Sigmoid colon (tissue), 7 donors: ENCODE results near the gene IGLON5. TPM values are rescaled to one million over a fixed set of nuclear protein-coding genes. Genes with fewer than 3 reads are reported as not detected.

Experiments
- DNase-seq: peaks from one replicate; pipeline ENCODE4 v3.0.0-alpha.2; 2019
- H3K27ac ChIP-seq, 4 donors: fragments of 200-600 bp; sonication (generic); one replicate each; pipeline ENCODE4 v1.5.1; 2016 to 2019; ENCODE audit warnings: mild to moderate bottlenecking in 1 of 4
- H3K27me3 ChIP-seq, 3 donors: fragments of 200-600 bp; sonication (generic); one replicate each; pipeline ENCODE4 v1.5.1; 2019; ENCODE audit warnings: mild to moderate bottlenecking in 1 of 3
- H3K36me3 ChIP-seq, 4 donors: fragments of 200-600 bp; sonication (generic); one replicate each; pipeline ENCODE4 v1.5.1; 2016 to 2019
- H3K4me1 ChIP-seq, 4 donors: fragments of 200-600 bp; sonication (generic); one replicate each; pipeline ENCODE4 v1.5.1; 2017 to 2019
- H3K4me3 ChIP-seq, 4 donors: fragments of 200-600 bp; sonication (generic); one replicate each; pipeline ENCODE4 v1.5.1; 2017 to 2019; ENCODE audit warnings: mild to moderate bottlenecking in 2 of 4, moderate library complexity in 1 of 4
- H3K9me3 ChIP-seq, 4 donors: fragments of 200-600 bp in 3 of 4; sonication (generic) in 3 of 4; one replicate each; pipeline versions ENCODE4 v1.5.1 to v1.6.1; 2013 to 2019
- EP300 ChIP-seq, 4 donors: sonication (generic); formaldehyde crosslinking; IDR thresholded peaks; one replicate each; pipeline ENCODE4 v1.6.1; 2017; ENCODE audit warnings: antibody characterized with exemption in 4 of 4
- POLR2A ChIP-seq, 2 donors: fragments of 450-650 bp; IDR thresholded peaks; one replicate each; pipeline ENCODE4 v1.6.1; 2016; ENCODE audit warnings: antibody characterized with exemption in 2 of 2, mild to moderate bottlenecking in 2 of 2, moderate library complexity in 2 of 2
- POLR2AphosphoS5 ChIP-seq, 4 donors: sonication (generic); formaldehyde crosslinking; IDR thresholded peaks; one replicate each; pipeline ENCODE4 v1.6.1; 2017; ENCODE audit warnings: antibody characterized with exemption in 4 of 4
- WGBS, 2 donors: extraction: QIAGEN DNeasy Blood & Tissue Kit; methylation state at CpG; one replicate each; pipeline ENCODE4 v1.1.7; 2013; 5-methylcytosine and 5-hydroxymethylcytosine counted together
- intact Hi-C: fragments of 100-400 bp; cut with DNase I; formaldehyde crosslinking; loops from one replicate; pipeline ENCODE4 v1.15.1; 2023
- polyA plus RNA-seq, 3 donors: library from polyadenylated mRNA; stranded (reverse); fragments of 200-250 nt; gene quantifications; one replicate each; pipeline ENCODE4 v1.2.3, GENCODE V29; 2013
- total RNA-seq, 4 donors: library from RNA; depleted of rRNA; stranded (reverse); fragments of >200 nt; gene quantifications; one replicate each; pipeline ENCODE4 v1.1.0, GENCODE V29; 2016
- TF ChIP-seq, protein P1 (sequence below), 4 experiments: fragments of 450-650 bp in 3 of 4; fragments of 200-600 bp in 1 of 4; IDR thresholded peaks; one replicate each; pipeline ENCODE4 v1.5.1; 2016 to 2019; ENCODE audit warnings: antibody characterized with exemption in 4 of 4, mild to moderate bottlenecking in 3 of 4, moderate library complexity in 2 of 4
- donor health status: healthy with polysubstance abuse.
- donor health status: Bipolar disorder and iron deficiency.
- donor health status: healthy.

The IGLON5 gene
- total and polyA plus RNA-seq, 7 donors = 0.26 to 1.4 TPM; not detected in 5

DNA sequence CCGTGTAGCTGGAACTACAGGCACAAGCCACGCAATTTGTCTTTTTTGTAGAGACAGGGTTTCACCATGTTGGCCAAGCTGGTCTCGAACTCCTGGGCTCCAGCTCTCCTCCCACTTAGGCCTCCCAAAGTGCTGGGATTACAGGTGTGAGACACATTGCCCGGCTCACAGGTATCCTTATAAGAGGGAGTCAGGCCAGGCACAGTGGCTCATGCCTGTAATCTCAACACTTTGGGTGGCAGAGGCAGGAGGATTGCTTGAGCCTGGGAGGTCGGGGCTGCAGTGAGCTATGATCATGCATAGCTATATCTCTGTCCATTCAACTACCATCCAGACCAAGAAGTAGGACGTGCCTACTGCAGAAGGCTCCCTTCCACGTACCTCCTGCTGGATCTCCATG lies 10.2 kb upstream of the IGLON5 start:
- Histone ChIP-seq H3K4me3 (no peak overlapping the region), H3K4me1 (no peaks in the 10 kb centered on the region), H3K36me3 (no peaks in the 10 kb centered on the region), H3K9me3 (peaks cover 0 to 13% (median 6%) of the 10 kb centered on the region in 4 donors), H3K27me3 (peaks cover 0 to 8% (median 0%) of the 10 kb centered on the region in 3 donors), H3K27ac (no peak overlapping the region)
- WGBS, 2 donors = 66 to 80% methylated on average over 7 of the region's 7 CpGs
- DNase-seq = no peak
- TF ChIP-seq, protein P1, sequence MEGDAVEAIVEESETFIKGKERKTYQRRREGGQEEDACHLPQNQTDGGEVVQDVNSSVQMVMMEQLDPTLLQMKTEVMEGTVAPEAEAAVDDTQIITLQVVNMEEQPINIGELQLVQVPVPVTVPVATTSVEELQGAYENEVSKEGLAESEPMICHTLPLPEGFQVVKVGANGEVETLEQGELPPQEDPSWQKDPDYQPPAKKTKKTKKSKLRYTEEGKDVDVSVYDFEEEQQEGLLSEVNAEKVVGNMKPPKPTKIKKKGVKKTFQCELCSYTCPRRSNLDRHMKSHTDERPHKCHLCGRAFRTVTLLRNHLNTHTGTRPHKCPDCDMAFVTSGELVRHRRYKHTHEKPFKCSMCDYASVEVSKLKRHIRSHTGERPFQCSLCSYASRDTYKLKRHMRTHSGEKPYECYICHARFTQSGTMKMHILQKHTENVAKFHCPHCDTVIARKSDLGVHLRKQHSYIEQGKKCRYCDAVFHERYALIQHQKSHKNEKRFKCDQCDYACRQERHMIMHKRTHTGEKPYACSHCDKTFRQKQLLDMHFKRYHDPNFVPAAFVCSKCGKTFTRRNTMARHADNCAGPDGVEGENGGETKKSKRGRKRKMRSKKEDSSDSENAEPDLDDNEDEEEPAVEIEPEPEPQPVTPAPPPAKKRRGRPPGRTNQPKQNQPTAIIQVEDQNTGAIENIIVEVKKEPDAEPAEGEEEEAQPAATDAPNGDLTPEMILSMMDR (IDR thresholded peaks at IDR 0.05) = no peak
- TF ChIP-seq POLR2AphosphoS5 (IDR thresholded peaks at IDR 0.05) (no peak), POLR2A (IDR thresholded peaks at IDR 0.05) (no peak), EP300 (IDR thresholded peaks at IDR 0.05) (no peak)
- intact Hi-C loops = no loop called here

DNA sequence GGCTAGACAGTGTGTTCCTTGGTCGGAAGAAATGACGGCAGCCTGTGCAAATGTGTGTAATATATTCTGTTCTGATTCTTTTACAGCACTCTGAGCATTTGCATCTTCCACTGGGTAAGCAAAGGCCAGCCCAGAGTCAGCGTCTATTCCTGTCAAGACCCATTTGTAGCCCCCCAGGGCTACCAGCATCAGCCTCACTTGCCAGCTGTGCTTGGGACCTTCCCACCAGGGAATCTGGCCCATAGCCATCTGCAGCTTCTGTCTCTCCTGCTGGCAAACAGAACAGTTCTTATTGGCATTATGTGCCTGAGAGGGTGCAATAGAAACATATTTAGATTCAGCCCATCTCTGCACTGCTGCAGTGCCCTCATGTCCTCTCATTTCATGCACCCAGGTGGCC lies 6.0 kb upstream of the IGLON5 start:
- intact Hi-C loops = no loop called here
- peaks cover 10 to 44% (median 27%) of the 10 kb centered on the region in 3 donors for H3K27me3 ChIP-seq
- no peak for DNase-seq
- no peak overlapping the region for H3K4me3 ChIP-seq
- no peaks in the 10 kb centered on the region for H3K36me3 ChIP-seq
- no peaks in the 10 kb centered on the region for H3K4me1 ChIP-seq
- TF ChIP-seq POLR2AphosphoS5 (IDR thresholded peaks at IDR 0.05) (no peak), EP300 (IDR thresholded peaks at IDR 0.05) (no peak), POLR2A (IDR thresholded peaks at IDR 0.05) (no peak)
- TF ChIP-seq, protein P1 (IDR thresholded peaks at IDR 0.05) = no peak
- peaks cover 0 to 19% (median 12%) of the 10 kb centered on the region in 4 donors for H3K9me3 ChIP-seq
- H3K27ac ChIP-seq = no peak overlapping the region
- 85 to 90% methylated on average over 3 of the region's 3 CpGs for WGBS, 2 donors

DNA sequence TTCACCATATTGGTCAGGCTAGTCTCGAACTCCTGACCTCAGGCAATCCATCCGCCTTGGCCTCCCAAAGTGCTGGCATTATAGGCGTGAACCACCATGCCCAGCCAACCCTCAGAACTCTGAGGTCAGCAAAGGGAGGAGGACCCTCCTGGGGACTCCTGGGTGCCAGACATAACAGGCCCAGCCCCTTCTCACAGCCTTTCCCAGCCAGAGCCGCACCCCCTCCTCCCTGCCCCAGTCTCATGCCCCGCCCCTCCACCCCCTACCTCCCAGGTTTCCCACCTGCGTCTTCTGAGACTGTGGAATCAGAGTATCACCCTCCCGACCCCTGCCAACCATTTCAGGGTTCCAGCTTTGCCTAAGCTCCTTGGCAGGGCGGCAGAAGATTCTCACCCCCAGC lies 5.2 kb downstream of the IGLON5 start:
- H3K27ac ChIP-seq = no peak overlapping the region
- no peak for DNase-seq
- peaks cover 0 to 3% (median 0%) of the 10 kb centered on the region in 4 donors for H3K9me3 ChIP-seq
- WGBS, 2 donors = 54 to 78% methylated on average over 8 of the region's 8 CpGs
- H3K27me3 ChIP-seq = peaks cover 6 to 57% (median 7%) of the 10 kb centered on the region in 3 donors
- H3K4me3 ChIP-seq = no peak overlapping the region
- TF ChIP-seq POLR2AphosphoS5 (IDR thresholded peaks at IDR 0.05) (no peak), EP300 (IDR thresholded peaks at IDR 0.05) (no peak)
- TF ChIP-seq, protein P1 (IDR thresholded peaks at IDR 0.05) = no peak
- no peaks in the 10 kb centered on the region for H3K4me1 ChIP-seq
- H3K36me3 ChIP-seq = no peaks in the 10 kb centered on the region
- intact Hi-C loops = no loop called here

GRCh38 chr19:51317376-51317775 lies 5.9 kb downstream of the IGLON5 start:
- Histone ChIP-seq H3K27ac (no peak overlapping the region), H3K9me3 (peaks cover 0 to 3% (median 0%) of the 10 kb centered on the region in 4 donors), H3K4me3 (no peak overlapping the region), H3K4me1 (no peaks in the 10 kb centered on the region), H3K36me3 (no peaks in the 10 kb centered on the region), H3K27me3 (peaks cover 0 to 50% (median 0%) of the 10 kb centered on the region in 3 donors)
- WGBS, 2 donors = 80 to 87% methylated on average over 3 of the region's 3 CpGs
- intact Hi-C loops = no loop called here
- TF ChIP-seq POLR2AphosphoS5 (IDR thresholded peaks at IDR 0.05) = no peak
- no peak for TF ChIP-seq POLR2A (IDR thresholded peaks at IDR 0.05)
- TF ChIP-seq, protein P1 (IDR thresholded peaks at IDR 0.05) = no peak
- TF ChIP-seq EP300 (IDR thresholded peaks at IDR 0.05) = no peak
- DNase-seq = no peak

- H3K4me1 ChIP-seq = no peaks in the 10 kb centered on the region
- peaks cover 0 to 3% (median 0%) of the 10 kb centered on the region in 4 donors for H3K9me3 ChIP-seq
- no peak overlapping the region for H3K27ac ChIP-seq
- intact Hi-C loops = no loop called here
- H3K4me3 ChIP-seq = no peak overlapping the region
- WGBS, 2 donors = 27 to 71% methylated on average over 1 of the region's 1 CpG
- no peaks in the 10 kb centered on the region for H3K36me3 ChIP-seq
- DNase-seq = no peak
- TF ChIP-seq POLR2A (IDR thresholded peaks at IDR 0.05) (no peak), POLR2AphosphoS5 (IDR thresholded peaks at IDR 0.05) (no peak), EP300 (IDR thresholded peaks at IDR 0.05) (no peak)
- TF ChIP-seq, protein P1 (IDR thresholded peaks at IDR 0.05) = no peak
- H3K27me3 ChIP-seq = peaks cover 0 to 47% (median 0%) of the 10 kb centered on the region in 3 donors
These were observed 6.5 kb downstream of the IGLON5 start for GRCh38 chr19:51317968-51318367.
